SU-DHL-6 (cell line): ENCODE measurements around the gene ZWILCH.

ENCODE experiments used
- CTCF ChIP-seq: fragments of 200-600 bp; sonication (generic); IDR thresholded peaks from one replicate; pipeline ENCODE4 v1.5.1; 2017; ENCODE audit warnings: antibody characterized with exemption, mild to moderate bottlenecking, low read length, moderate library complexity; ENCODE audit not compliant: insufficient read depth, poor library complexity, severe bottlenecking
- EZH2phosphoT487 ChIP-seq: fragments of 200-600 bp; sonication (generic), shearing (Covaris generic); conservative IDR thresholded peaks from 2 replicates; pipeline ENCODE4 v1.6.1; 2018; ENCODE audit warnings: mild to moderate bottlenecking, antibody characterized with exemption, low read length, moderate library complexity, mixed read lengths

- TF ChIP-seq CTCF (no peak), EZH2phosphoT487 (no peak)
These were observed 9.5 kb downstream of the ZWILCH start for GRCh38 chr15:66514586-66514985.
